ENCODE results near the gene ALPP.

DNA sequence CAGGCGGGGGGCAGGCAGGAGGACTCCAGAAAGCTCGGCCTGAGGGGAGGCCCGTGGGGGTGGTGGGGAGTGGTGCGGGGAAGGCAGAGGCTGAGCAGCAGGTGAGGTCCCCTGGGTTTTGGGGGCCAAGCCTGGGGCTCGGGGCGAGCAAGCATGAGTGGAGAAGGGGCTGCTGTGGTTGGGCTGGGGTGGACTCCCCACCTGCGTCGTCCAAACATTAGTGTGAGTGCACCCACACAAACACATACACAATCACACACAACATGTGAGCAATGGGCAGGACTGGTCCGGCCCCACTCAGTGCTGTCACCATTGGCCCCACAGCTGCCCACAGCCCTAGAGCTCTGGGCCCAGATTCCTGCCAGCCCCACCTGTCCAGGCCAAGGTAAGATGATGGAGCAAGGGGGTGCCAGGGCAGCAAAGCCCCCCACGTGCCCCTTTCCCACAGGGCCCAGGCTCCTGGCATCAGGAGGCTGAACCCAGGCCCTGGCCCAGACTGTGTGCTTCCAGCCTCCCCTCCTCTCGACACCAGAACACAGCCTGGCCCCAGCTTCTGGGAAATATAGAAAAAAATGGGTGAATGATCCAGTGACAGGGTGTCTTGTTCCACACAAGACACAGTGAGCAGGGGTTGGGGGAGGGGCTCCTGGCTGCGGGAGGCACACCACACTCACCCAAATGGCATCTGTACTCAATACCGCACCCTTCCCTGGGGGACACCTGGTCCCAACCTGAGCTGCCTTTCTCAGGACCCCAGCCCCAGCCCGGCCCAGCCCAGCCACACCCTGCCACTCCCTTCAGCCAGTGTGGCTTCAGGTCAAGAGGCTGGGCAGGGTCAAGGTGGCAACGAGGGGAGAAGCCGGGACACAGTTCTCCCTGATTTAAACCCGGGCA, 463 bp upstream of the ALPP start:
- TF ChIP-seq, protein P1, sequence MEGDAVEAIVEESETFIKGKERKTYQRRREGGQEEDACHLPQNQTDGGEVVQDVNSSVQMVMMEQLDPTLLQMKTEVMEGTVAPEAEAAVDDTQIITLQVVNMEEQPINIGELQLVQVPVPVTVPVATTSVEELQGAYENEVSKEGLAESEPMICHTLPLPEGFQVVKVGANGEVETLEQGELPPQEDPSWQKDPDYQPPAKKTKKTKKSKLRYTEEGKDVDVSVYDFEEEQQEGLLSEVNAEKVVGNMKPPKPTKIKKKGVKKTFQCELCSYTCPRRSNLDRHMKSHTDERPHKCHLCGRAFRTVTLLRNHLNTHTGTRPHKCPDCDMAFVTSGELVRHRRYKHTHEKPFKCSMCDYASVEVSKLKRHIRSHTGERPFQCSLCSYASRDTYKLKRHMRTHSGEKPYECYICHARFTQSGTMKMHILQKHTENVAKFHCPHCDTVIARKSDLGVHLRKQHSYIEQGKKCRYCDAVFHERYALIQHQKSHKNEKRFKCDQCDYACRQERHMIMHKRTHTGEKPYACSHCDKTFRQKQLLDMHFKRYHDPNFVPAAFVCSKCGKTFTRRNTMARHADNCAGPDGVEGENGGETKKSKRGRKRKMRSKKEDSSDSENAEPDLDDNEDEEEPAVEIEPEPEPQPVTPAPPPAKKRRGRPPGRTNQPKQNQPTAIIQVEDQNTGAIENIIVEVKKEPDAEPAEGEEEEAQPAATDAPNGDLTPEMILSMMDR (IDR thresholded peaks at IDR 0.05; ENCODE audit: insufficient read depth, low read length, poor library complexity, severe bottlenecking), result no peak
- no peak for TF ChIP-seq EZH2phosphoT487 (conservative IDR thresholded peaks at IDR 0.05; ENCODE audit: low read length)

Data from SU-DHL-6 (cell line).